Measurements from ENCODE around the gene TMEM117.

- TF ChIP-seq CHD4 (IDR thresholded peaks at IDR 0.05) (no peak), EP300 (IDR thresholded peaks at IDR 0.05; ENCODE audit: borderline replicate concordance in 1 of 2, control insufficient read depth in 1 of 2, low read depth in 2 of 2, low read length in 2 of 2) (no peak), CTCF (IDR thresholded peaks at IDR 0.05 in 2 of 3, conservative IDR thresholded peaks at IDR 0.05 in 1 of 3; ENCODE audit: control insufficient read depth in 2 of 3, extremely low read depth in 1 of 3, insufficient read depth in 1 of 3, low read depth in 3 of 3, low read length in 3 of 3) (no peak), GABPA (IDR thresholded peaks at IDR 0.05; ENCODE audit: low read depth) (no peak), SPI1 (IDR thresholded peaks at IDR 0.05; ENCODE audit: borderline replicate concordance, insufficient read depth, low read depth, low read length) (no peak), YY1 (IDR thresholded peaks at IDR 0.05; ENCODE audit: low read depth, low read length) (no peak), FOXK2 (IDR thresholded peaks at IDR 0.05) (no peak), USF2 (IDR thresholded peaks at IDR 0.05; ENCODE audit: borderline replicate concordance, low read depth, low read length) (no peak), LARP7 (IDR thresholded peaks at IDR 0.05) (no peak), E2F8 (IDR thresholded peaks at IDR 0.05; ENCODE audit: low read depth, partially characterized antibody) (no peak)
These were observed 142.7 kb downstream of the TMEM117 start for GRCh38 chr12:43978556-43978955.
